Amniotic stem cell (primary cell): Measurements from ENCODE around the gene RD3L.

Experiments used
- DNase-seq: peaks from one replicate; lab custom pipeline; 2025; lab: John Stamatoyannopoulos, UW

Gene RD3L

GRCh38 chr14:103896578-103896977 lies 45.8 kb downstream of the RD3L start:
- no peak for DNase-seq

- DNase-seq: no peak
Observed at GRCh38 chr14:103894723-103895059, 47.6 kb downstream of the RD3L start.

- no peak for DNase-seq
Observed at GRCh38 chr14:103894034-103894722, 48.2 kb downstream of the RD3L start.

- DNase-seq: no peak
Observed at GRCh38 chr14:103892247-103892646, 50.1 kb downstream of the RD3L start.

GRCh38 chr14:103891667-103892215 lies 50.6 kb downstream of the RD3L start:
- DNase-seq: no peak

- no peak for DNase-seq
Observed at GRCh38 chr14:103890821-103891666, 51.3 kb downstream of the RD3L start.
